NCI-H2196 treated with DMSO at 0.1 percent for 48 hours (cell line): ENCODE results near the gene ARL5C.

Experiments
- DNase-seq: peaks from one replicate; lab custom pipeline; 2025; ENCODE audit not compliant: unreplicated experiment; lab: John Stamatoyannopoulos, UW

ARL5C gene, protein sequence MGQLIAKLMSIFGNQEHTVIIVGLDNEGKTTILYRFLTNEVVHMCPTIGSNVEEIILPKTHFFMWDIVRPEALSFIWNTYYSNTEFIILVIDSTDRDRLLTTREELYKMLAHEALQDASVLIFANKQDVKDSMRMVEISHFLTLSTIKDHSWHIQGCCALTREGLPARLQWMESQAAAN

DNA sequence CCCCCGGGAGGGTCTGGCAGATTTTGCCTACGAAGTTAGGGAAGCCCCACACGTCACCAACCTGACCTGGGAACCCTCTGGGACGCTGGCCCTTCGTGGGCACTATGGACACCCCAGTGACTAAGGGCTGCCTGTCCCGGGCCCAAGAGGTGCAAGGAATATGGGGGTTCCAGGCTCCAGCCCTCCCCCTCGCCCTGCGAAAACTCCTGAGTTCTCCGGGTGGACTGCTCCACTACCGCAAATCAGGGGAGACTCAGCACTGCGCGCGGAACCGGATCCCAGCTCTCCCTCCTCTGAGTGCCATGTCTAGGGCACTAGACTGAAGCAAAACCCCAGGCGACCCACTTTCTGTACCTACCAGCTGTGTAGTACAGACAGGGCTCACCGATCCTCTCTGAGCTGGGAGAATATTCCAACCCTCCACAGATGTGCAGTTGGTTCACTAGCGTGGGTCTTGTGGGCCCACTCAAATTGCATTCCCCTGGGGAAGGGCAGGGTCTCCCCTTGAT lies at the start of gene ARL5C:
TSS of gene ARL5C (minus strand) at position 321 of the 509 bp plus-strand sequence. CDS start 401 bp downstream, outside the sequence.
- DNase-seq, result no peak

DNA sequence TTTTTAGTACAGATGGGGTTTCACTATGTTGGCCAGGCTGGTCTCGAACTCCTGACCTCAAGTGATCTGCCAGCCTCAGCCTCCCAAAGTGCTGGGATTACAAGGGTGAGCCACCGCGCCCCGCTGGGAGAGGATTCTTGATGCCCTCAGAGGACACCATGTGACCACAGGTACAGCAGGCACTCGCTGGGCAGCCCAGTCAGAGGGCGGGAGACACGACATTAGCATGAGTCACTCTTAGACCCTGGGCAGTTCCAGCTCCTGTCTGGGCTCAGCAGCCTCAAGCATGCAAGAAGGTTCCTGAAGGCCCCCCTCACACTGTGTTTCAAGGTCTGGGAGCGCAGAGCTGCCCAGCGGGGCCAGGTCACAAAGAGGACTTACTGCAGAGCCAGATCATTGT lies 47.9 kb upstream of the ARL5C start:
- DNase-seq, result no peak

DNA sequence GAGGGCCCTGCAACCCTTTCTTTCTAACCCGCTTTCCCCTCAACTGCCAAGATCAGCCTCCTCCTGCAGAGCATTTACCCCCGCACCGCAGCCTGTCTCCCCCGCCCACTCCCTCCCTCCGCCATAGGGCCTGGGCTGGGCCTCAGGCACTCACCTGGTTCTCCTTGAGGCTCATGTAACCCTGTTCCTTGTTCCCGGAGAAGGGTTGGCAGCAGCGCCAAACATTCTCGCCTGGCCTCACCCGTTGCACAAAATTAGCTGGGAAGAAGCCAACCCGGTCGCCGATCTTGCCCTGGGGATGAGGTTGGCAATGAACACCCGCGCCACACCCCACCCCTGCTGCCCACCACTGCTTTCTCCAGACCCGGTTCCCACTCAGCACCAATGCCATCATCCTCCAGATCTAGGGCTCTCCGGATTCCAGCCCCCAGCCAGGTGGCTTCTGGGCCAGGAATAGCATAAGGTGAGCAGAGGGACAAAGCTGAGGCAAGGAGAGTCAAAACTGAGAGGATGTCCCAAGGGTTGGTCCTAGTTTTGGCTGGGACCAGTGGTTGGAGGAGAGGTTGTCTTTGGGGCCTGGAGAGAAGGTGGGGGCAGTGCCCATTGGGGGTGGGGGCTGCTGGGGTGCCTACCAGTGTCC lies 47.0 kb upstream of the ARL5C start:
- DNase-seq, result no peak

DNA sequence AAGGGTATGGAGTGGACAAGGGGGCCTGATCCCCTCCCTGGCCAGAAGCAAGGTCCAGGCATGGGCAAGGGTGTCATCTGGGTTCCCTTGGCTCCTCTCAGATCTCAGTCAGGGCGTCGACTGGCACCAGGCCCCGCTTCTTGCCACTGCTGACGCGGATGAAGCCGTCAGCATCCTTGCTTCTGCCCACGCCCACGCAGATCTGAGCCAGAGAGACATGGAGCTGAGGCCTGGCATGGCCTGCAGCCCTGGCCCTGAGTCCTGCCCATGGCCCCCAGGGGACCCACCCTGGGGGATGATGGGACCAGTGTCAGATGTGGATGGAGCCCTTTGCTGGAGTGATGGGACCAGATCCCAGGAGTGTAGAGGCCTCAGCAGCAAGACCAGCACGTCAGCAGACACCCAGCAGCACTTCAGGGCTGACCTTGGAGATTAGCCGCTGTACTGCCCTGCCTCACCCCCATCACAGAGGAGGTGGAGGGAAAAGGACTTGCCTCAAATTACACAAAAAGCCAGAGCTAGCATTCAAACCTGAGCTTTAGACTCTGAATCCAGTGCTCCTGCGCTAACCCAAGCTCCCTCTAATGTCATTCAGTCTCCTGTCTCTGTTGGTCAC lies 46.3 kb upstream of the ARL5C start:
- no peak for DNase-seq

DNA sequence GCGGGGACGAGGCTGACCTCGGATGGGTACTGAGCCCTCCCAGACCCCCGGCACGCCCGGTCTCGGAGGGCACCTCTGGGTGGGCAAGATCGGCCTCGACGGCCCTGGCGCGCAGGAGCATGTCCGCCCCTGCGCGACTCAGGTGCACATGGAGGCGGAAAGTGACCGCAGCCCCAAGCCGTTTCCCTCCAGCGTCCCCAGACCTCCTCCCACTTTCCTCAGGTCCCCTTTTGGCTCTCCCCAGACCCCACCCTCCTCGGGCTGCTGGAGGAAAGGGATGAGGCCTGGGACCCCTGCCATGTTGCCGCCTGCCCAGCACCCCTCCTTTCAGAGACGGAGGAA lies 44.1 kb upstream of the ARL5C start:
- DNase-seq, result no peak

DNA sequence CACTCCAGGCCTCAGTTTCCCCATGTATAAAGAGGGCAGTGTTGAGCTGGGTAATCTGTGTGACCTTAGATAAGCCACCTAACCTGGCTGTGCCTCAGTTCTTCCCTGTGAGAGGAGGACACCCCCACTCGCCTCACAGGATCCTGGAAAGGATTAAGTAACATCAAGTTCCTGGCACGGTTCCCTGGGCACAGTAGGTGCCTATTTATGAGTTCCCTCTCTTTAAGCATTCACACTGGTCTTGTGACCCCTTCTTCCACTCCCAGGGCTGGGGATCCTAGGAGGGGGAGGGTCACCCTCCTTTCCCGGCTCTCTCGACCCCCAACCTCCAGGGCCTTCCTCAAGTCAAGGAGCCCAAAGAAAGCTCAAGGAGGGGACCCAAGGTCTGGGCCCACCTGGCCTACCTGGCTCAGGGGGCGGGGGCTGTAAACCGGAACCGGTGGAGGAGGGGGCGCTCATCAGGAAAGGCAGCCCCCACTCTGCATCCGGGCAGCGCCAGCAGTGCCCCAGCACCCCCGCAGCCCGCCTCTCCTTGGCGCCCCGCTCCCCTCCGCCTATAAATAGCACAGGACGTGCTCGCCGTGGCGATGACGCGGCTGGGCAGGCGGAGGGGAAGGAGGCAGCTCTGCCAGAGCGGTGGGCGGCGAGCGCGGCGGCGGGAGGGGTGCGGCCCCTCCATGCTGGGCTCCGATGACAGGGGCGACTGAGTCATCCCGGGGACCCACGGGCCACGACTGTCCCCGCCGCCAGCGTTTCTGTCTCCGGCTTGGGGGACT lies 43.5 kb upstream of the ARL5C start:
- DNase-seq, result no peak

DNA sequence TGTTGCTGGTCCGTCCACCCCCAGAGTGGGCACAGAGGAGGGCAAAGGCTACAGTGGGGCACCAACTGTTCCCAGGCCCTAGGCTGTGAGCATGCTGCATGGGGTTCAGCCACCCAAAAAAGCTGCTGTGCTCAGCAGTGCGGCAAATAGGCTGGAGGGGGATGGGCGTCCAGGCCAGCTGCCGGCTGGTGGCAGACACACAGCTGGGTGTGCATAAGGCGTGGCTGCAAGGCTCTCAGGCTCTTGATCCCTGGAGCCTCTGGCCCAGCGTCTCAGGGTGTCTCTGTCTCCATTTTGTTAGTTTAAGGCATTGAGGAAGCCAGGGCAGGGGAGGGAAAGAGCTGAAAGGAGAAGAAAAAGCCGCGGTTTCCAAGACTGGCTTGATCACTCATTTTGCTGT lies 42.9 kb upstream of the ARL5C start:
- no peak for DNase-seq

DNA sequence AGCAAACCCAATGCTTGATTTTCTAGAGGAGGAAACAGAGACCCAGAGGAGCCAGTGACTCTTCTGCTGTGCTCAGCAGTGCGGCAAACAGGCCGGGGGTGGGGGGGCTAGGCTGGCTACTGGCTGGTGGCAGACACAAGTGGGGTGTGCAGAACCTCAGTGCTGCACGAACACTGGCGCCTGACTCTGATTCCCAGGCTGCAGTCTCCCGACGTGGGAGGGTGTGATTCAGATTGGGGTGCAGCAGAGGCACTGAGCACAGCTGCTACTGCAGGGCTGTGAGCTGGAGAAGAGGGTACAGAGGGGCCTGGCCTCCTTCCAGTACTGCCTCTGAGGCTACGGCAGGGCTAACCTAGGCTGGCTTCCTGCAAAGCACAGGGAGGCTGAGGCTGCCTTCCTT lies 42.2 kb upstream of the ARL5C start:
- DNase-seq, result no peak

DNA sequence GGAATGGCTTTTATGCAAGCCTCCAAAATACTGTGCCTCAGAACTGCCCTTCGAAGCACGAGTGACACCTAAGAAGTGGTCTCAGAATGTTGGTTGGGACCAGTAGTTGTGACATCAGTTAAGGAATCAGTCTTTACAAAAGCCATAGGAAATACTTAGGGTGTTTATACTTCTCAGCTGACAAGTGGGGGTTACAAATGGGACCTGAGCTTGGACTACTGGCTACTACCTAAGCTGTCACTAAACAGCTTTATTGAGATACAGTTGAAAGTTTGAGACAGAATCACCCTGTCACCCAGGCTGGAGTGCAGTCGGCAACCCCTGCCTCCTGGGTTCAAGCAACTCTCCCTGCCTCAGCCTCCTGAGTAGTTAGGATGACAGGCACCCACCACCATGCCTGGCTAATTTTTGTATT lies 39.2 kb upstream of the ARL5C start:
- no peak for DNase-seq

DNA sequence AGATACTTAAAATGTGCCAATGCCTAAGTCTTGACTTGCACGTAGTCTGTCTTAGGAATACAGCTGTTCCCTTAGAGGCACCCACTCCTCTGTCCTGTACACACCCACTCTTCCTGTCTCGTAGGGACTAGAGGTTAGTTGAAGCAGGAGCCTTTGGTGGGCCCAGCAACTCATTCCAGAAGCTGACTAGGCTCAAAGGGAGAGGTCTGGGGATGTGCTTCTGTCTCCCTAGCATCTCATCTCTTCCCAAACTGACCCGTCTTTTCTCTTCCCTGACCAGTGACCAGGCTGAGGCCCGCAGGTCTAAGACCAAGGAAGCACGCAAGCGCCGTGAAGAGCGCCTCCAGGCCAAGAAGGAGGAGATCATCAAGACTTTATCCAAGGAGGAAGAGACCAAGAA lies 38.3 kb upstream of the ARL5C start:
- DNase-seq, result no peak

DNA sequence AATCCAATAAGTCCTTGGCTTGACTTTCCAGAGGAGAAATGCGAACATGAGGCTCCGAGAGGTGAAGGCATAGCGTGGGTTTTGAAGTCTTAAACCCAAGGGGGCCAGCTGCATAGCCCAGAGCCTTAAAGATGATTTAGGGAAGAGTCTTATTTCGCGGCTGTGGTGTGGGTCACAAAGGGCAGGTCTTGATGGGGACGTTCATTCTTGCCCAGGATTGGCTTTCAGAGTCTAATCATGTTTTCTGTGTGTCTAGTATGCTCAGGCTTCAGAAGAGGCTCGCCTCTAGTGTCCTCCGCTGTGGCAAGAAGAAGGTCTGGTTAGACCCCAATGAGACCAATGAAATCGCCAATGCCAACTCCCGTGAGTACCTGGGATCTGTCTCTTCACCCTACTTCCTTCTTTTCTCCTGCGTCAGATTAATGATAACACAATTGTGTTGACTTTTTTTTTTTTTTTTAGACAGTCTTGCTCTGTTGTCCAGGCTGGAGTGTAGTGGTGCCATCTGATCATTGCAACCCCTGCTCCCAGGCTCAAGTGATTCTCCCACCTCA lies 35.1 kb upstream of the ARL5C start:
- no peak for DNase-seq

DNA sequence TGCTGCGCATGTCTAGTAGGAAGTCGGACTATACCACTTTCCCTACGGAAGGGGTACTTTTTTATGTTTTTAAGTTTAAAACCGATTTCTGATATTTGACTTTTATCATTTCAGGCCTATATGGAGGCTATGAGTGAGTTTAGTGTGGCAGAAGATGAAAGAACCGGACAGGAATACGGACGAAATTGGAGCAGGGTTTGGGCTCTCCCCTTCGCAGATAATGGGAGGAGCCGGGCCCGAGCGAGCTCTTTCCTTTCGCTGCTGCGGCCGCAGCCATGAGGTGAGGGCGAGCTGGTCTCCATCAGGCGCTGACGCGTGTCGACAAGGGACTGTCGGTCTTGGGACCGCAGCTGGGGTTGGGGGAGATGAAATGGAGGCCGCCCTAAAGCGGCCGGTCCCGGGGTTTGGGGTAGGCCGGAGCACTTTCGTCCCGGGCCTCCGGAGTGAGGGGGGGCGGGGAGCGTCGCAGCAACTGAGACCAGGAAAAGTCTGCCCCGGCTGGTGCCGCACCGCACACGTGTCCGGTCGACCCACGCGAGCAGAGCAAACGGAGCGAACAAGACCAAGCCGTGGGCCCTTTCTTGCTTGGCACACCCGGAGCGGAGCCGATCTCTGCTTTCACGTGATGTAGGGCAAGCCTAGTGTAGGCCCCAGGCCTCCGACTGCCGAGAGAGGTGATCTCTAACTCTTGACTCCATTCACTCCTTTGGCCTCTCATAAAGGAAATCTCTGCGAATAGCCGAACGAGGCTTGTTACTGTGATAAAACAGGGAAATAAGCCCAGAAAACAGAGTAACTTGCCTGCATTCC lies 34.3 kb upstream of the ARL5C start, which contains the start of gene RPL19:
TSS of gene RPL19 (plus strand) at position 214 of the 810 bp plus-strand sequence. CDS start at position 276, 62 bp downstream.
- no peak for DNase-seq

DNA sequence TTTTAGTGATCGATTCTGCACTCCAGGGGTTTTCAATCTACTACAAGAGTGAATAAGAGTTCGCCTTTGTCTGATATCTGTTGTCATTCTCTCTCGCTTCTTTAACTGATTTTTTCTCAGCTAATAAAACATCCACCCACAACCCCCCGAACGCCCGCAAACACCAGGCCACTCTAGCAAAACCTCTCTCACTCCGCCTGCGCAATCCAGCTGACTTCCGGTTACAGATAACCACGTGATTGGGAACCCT lies 33.8 kb upstream of the ARL5C start:
- peak; percentile 62 for DNase-seq

DNA sequence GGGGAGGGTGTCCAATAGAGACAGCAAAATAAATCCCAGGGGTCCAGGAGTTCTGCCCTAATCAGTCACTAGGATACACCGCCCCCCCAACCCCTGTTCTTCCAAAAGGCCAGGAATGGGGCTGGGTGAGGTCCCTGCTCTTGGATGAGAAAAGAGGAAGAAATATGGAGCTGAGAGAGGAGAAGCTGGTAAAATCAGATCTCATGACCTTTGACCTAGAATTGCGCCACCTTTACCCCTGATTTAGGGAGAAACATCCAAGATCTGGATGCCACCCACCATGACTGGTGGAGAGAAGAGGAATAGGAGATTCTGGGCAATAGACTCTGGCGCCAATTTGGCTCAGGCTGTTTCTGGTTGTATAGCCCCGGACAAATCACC lies 32.2 kb upstream of the ARL5C start:
- DNase-seq, result no peak

DNA sequence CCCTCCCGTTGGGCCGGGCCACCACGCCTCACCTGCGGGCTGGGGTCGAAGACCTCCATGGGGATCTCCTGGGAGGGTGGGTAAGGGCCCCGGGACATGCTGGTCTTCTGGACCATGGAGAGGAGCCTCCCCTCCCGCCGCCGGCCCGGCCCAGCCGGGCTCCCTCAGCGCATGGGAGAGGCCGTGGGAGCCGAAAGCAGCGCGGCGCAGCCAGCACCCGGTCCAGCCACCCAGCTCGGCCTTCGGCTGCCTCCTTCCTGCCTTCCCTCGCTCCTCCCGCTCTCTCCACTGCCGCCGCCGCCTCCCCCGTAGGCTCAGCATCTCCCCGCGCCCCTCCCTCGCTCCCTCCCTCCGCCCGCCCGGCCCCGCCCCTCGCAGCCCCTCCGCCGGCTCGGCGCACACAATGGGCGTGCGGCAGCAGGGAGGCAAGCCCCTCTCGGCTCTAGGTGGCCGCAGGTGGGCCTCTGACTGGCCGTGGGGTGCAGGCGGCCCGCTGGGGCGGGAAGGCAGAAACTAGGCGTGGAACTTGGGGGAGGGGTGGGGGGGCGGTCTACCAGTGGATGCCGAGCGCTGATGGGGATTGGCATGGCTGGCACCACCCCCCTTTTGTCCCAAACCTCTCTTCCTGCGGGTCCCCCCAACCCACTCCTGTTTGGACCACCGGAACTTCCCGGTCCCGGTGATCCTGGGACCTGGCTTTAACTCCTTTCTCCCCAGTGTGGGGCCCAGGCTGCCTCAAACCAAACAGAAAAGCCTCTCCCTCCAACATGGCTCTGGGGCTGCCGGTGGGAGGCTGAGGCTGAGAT lies 31.6 kb upstream of the ARL5C start, which contains the start of gene CACNB1:
TSS of gene CACNB1 (minus strand) at position 290 of the 806 bp plus-strand sequence. CDS start at position 116, 174 bp downstream.
- peak; percentile 33 for DNase-seq

DNA sequence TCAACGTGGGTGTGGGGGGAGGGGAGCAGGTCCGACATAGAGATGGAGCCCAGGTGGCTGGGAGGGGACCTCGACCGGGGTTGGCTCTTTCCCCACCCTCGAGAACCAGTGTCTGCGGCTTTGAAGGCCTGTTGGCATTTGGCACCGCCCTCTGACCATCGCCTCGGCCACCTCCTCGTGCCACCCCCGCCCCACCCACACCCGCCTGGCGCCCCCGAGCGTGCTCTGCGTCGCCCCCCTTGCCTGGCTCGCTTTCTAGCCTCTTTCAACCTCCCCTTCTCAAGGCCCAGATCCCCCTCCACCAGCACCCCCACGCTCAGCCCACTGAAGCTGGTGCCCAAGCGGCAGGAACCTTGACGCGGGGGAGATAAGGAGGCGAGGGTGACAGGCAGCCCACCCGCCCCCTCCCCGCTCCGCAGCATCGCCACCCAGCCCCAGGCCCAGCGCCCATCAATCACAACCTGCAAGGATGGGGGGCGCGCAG lies 30.9 kb upstream of the ARL5C start:
- DNase-seq, result no peak

DNA sequence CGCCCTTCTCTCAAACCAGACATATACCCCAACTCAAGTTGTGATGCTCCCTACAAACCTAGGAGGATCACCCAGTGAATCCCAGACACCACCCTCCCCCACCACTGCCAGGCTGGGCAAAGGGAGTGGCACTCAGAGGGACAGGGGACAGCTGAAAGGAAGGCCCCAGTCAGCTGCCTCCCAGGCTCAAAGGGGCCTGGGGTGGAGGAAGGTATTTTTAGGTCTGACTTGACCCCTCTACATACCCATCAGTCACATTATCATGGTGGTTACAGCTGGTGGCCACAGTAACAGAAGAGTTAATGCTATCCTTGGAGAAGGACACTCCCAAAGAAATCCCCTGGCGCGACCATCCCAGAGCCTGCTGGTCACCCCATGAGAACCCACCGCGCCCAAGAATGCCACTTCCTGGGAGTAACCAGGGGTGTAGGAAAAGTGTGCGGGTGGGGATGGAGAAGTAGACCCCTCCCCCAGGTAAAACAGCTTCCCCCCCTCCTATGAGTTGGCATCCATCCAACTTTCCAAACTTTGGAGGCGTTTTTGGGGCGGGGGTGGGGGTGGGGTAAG lies 30.4 kb upstream of the ARL5C start:
- no peak for DNase-seq

DNA sequence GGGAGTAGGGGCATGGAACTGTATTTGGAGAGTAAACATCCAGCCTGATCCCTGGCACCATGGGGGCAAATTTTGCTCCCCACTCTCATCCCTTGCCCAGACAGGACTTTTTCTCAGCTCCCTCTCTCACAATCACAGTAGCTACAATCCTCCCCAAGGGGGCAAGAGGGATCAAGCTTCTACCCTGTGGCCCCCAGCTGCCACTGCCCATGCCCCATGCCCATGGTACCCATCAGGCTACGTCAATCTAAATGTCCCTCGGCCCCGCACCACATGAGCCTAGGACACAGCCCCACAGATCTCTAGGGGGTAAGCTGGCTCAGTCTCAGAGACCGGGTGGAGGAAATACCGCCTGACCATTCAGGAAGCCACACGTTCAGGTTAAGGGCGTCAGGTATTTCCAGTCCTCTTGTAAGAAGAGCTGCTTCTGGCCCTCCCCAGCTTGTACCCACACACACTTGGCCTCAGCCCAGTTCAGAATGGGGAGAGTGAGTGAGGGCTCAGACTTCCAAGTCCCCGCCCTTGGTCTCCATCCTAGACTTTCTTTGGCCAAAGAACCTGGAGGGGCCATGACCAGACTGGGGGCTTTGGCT lies 29.7 kb upstream of the ARL5C start:
- no peak for DNase-seq

DNA sequence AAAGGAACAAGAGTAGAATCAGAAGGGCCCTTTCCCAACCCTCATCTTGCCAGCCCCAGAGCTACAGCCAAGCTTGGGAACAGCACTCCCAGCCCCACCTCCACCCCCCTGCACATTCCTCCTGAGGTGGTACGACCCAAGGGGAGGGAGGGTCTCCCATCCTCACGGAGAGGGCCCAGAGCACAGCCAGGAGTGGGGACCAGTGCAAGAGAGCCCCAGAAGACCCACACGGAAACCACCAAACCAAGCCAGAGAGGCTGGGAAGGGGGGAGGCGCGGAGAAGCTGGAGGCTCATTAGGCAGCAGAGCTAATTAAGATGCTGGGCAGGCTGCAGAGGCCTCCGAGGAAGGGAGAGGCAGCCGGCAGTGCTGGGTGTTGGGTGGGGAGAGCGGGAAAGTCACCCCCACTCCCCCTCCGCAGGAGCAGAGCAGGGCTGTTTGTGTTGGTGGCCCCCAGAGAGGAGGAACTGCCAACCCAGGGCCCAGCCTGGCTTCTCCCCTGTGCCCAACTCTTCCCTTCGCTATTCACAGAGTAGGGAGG lies 29.1 kb upstream of the ARL5C start:
- no peak for DNase-seq
